ENCODE data around the gene PRSS35.
"Not testable (repeated sequence)": the region's sequence is repeated elsewhere in the genome, so short reads cannot be mapped to it uniquely, and the experiment has no call there.

Gene PRSS35

DNA sequence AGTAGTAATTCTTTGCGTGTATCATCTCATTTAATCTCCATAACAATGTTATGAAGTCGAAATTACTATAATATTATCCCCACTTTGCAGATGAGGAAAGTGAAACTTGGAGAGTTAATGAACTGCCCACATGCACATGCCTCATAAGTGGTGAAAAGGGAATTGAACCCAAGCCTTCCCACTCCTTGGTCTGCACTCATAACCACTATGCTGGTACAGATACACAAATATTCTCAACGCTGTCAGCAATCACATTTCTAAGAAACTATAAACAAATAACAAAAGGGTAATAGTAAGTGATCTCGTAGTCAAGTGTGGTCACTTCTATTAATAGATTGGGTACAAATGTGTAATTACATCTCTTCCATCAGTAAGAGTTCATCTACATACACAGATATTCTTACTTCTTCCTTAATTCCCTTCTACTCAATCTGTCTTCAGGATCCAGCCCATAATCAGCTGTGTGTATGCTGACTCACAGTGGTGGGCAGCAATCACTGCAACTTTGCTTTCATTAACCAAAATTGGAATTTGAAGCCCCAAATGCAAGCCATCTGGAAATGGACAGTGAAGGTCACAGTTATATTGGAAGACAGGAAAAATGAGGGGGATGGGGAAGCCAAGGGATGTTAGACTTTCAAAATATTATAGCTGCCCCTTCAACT lies 6.6 kb downstream of the PRSS35 start:
- no peak for DNase-seq

DNA sequence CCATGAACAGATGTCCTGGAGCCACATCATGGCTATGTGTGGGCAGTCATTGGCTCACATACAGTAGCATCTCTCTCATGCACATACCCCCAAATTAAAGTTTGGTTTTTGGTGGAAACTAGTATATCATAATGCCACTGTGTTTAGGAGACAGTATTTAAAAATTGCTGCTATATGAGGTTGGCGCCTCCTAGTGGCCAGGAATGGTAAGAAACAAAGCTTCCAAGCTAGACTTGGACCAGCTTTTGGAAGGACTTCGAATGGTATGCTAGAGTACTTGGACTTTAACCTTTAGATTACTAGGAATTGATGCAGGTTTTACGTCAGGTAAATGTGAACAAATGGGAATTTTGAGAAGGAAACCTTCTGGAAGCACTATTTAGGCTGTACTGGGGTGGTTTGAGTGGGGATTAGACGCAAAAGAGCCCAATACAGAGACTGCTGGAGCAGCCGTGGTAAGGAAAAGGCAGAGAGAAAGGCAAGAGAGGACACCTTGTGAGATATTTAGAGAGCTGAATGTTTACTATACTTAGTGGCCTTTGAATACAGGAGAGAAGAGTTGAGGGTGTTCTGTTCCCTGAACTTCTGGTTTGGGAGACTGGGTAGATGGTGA lies 23.8 kb downstream of the PRSS35 start:
- DNase-seq, result peak; percentile 15 to 33

DNA sequence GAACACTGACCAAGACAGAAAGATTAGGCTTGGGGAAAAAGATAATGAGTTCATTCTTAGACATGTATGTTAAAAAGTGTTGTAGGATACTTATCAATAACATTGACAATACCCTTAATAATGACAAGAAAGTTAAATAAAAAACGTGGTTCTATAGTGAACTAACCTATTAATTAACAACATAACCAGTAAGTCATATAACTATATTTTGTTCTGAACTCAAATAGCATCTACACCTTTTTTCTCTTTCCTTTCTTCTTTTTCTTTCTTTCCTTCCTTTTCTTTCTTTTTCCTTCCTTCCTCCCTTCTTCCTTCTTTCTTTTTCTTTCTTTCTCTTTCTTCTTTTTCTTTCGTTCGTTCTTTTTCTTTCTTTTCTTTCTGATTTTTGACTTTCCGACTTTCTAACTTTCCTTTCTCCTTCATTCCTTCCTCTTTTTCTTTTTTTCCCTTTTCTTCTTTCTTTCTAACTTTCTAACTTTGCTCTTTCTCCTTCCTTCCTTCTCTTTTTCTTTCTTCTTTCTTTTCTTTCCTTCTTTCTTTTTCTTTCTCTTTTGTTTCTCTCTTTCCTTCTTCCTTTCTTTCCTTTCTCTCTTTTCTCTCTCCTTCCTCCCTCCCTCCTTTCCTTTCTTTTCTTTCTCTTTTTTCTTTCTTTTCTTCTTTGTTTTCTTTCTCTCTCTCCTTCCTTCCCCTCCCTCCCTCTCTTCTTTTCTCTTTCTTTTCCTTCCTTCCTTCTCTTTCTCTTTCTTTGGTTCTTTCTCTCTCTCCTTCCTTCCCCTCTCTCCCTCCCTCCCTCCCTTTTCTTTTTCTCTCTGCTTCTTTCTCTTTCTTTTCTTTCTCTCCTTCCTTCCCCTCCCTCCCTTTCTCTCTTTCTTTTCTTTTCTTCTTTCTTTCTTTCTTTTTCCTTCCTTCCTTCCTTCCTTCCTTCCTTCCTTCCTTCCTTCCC lies 24.6 kb downstream of the PRSS35 start:
- no peak for DNase-seq

DNA sequence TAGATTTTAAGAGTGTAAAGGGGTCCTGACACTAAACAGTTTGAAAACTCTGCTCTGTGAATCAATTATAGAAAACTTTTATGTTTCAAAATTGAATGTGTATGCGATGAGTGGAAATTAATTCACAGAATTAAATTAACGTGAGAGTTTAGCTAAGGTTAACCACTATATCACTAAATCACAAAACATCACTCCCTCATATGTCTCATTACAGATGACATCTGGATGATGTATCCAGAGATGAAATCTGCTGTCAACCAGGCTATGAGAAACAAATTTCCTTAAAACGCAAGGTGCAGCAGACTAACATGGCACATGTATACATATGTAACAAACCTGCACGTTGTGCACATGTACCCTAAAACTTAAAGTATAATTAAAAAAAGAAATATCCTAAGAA lies 27.3 kb downstream of the PRSS35 start:
- no peak for DNase-seq

DNA sequence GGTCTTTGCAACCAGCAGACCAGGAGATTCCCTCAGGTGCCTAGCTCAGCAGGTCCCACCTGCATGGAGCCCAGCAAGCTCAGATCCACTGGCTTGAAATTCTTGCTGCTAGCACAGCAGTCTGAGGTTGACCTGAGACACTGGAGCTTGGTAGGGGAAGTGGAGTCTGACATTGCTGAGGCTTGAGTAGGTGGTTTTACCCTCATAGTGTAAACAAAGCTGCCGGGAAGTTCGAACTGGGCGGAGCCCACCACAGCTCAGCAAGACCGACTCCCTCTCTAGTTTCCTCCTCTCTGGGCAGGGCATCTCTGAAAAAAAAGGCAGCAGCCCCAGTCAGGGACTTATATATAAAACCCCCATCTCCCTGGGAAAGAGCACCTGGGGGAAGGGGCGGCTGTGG lies 34.3 kb downstream of the PRSS35 start:
- DNase-seq, result peak; percentile 1 to 4

DNA sequence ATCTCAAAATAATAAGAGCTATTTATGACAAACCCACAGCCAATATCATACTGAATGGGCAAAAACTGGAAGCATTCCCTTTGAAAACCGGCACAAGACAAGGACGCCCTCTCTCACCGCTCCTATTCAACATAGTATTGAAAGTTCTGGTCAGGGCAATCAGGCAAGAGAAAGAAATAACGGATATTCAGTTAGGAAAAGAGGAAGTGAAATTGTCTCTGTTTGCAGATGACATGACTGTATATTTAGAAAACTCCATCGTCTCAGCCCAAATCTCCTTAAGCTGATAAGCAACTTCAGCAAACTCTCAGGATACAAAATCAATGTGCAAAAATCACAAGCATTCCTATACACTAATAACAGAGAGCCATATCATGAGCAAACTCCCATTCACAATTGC lies 38.1 kb downstream of the PRSS35 start:
- DNase-seq, result not testable (repeated sequence)

DNA sequence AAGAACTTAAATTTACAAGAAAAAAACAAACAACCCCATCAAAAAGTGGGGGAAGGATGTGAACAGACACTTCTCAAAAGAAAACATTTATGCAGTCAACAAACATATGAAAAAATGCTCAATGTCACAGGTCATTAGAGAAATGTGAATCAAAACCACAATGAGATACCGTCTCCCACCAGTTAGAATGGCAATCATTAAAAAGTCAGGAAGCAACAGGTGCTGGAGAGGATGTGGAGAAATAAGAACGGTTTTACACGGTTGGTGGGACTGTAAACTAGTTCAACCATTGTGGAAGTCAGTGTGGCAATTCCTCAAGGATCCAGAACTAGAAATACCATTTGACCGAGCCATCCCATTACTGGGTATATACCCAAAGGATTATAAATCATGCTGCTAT lies 39.4 kb downstream of the PRSS35 start:
- DNase-seq, result not testable (repeated sequence)

DNA sequence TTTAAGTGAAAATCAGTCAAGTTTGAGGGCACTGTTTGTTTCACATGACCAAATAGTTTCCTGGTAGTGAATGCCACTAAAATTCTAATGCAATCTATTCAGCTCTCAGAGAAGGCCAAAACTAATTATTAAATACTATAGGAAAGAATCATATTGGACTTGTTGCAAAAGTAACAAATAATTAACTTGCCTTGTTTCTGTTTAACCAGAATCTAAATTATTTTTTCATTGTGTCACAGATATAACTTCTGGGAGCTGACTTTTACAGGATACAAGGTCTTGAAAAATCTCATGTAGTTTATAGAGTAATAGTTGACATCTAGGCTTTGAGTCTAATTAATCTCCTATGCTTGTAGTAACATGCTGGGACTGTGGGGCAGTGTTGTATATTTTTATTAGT lies 44.5 kb downstream of the PRSS35 start:
- DNase-seq, result no peak

DNA sequence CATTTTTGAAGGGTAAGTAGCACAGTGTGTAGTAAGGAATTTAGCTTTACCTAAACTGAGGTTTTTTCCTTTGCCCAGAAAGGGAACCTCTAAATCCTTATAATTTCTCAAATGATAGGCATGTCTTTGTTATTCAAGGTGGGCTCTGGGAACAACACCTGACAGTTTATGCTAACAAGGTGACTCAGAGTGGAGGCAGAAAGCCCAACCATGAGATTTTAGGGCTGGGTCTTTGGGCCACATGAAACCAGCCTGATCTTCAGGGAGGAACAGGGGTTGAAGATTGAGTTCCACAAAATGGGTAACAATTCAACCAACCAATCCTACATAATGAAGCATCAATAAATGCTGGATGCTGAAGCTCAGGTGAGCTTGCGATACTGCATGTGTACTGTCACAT lies 46.6 kb downstream of the PRSS35 start:
- DNase-seq, result no peak

DNA sequence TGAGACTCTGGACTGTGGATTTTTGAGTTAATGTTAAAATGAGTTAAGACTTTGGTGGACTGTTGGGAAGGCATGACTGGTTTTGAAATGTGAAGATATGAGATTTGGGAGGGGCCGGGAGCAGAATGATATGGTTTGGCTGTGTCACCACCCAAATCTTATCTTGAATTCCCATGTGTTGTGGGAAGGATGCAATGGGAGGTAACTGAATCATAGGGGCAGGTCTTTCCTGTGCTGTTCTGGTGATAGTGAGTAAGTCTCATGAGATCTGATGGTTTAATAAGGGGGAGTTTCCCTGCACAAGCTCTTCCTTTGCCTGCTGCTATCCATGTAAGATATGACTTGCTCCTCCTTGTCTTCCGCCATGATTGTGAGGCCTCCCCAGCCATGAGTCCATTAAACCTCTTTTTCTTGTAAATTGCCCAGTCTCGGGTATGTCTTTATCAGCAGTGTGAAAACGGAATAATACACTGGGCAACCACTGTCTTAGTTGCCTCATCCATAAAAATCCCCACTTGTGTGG lies 59.4 kb downstream of the PRSS35 start:
- DNase-seq, result not testable (repeated sequence)

DNA sequence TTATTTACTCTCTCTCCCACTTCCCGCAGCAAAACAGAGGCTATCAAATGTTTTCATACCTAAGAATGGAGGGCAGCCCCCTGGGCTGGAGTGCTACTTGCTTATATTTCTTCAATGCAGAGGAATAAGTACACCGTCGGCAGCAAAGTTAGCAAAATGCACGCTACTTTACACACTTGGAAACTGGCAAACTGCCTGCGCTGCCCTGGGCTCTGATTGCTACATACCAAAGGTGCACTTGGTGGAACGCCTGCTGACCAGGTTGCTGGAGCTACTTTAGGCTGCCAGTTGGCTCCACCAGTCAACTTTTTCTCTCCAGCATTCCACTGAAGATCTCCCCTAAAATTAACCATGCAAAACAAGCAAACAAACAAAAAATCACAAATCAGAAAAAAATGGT lies 62.4 kb downstream of the PRSS35 start:
- no peak for DNase-seq

All from CD4-positive, alpha-beta T cell treated with Interleukin-1 beta for 1 hour (primary cell).